Esophagus squamous epithelium (tissue), 5 donors: ENCODE data around the gene NUTF2. TPM values are rescaled to one million over a fixed set of nuclear protein-coding genes. Genes with fewer than 3 reads are reported as not detected.
A peak's percentile ranks its signal among the peaks of the same experiment; 100 is the strongest.

Source experiments
- DNase-seq: peaks from one replicate; lab custom pipeline; 2025; lab: John Stamatoyannopoulos, UW
- H3K27ac ChIP-seq, 4 donors: fragments of 200-600 bp; sonication (generic); one replicate each; pipeline ENCODE4 v1.5.1; 2016 to 2019; ENCODE audit warnings: mild to moderate bottlenecking in 1 of 4
- H3K27me3 ChIP-seq, 4 donors: fragments of 200-600 bp; sonication (generic); 1 replicate in 3 of 4; 2 replicates in 1 of 4; pipeline versions ENCODE4 v1.5.1 to v1.6.0; 2017 to 2021; ENCODE audit warnings: antibody characterized with exemption in 1 of 4
- H3K36me3 ChIP-seq, 3 donors: fragments of 200-600 bp; sonication (generic); one replicate each; pipeline ENCODE4 v1.5.1; 2016 to 2019
- H3K4me1 ChIP-seq, 3 donors: fragments of 200-600 bp; sonication (generic); one replicate each; pipeline ENCODE4 v1.5.1; 2017 to 2019
- H3K4me3 ChIP-seq, 4 donors: fragments of 200-600 bp; sonication (generic); 1 replicate in 3 of 4; 2 replicates in 1 of 4; pipeline ENCODE4 v1.5.1; 2016 to 2019; ENCODE audit warnings: mild to moderate bottlenecking in 2 of 4, moderate library complexity in 1 of 4
- H3K9me3 ChIP-seq, 3 donors: fragments of 200-600 bp; sonication (generic); one replicate each; pipeline ENCODE4 v1.5.1; 2016 to 2019
- CTCF ChIP-seq, 6 experiments: fragments of 450-650 bp in 4 of 6; fragments of 200-600 bp in 2 of 6; sonication (generic) in 2 of 6; IDR thresholded peaks; one replicate each; pipeline ENCODE4 v1.5.1; 2016 to 2019; ENCODE audit warnings: antibody characterized with exemption in 6 of 6, mild to moderate bottlenecking in 4 of 6, moderate library complexity in 4 of 6
- POLR2A ChIP-seq, 4 donors: fragments of 450-650 bp; IDR thresholded peaks; one replicate each; pipeline ENCODE4 v1.6.1; 2017; ENCODE audit warnings: antibody characterized with exemption in 4 of 4, mild to moderate bottlenecking in 4 of 4, moderate library complexity in 3 of 4
- whole genome bisulfite sequencing, 2 donors: methylation state at CpG; one replicate each; pipeline ENCODE4 v1.1.5; 2018; 5-methylcytosine and 5-hydroxymethylcytosine counted together
- intact Hi-C: fragments of 100-400 bp; cut with DNase I; formaldehyde crosslinking; loops from one replicate; pipeline ENCODE4 v1.15.0; 2022
- small RNA-seq, 4 donors: library from RNA; depleted of rRNA; stranded (forward); fragments of <200 nt; gene quantifications; one replicate each; pipeline ENCODE3, GENCODE V24; 2016
- total RNA-seq, 4 donors: library from RNA; depleted of rRNA; stranded (reverse); fragments of >200 nt; gene quantifications; one replicate each; pipeline ENCODE4 v1.1.0, GENCODE V29; 2016
- donor health status: DM: yes; HTN: yes; CAD: no.

NUTF2 gene
- total RNA-seq, 4 donors from 2014 or later, result 41.4 to 85.1 (median 63.7) TPM

- Histone ChIP-seq H3K9me3 (no peaks in the 10 kb centered on the region), H3K4me3 (no peak overlapping the region), H3K4me1 (peaks cover 6 to 57% (median 8%) of the 10 kb centered on the region in 3 donors), H3K36me3 (peaks cover 0 to 76% (median 0%) of the 10 kb centered on the region in 3 donors), H3K27ac (peak overlapping the region in 2 of 4 donors; percentile 30 to 60), H3K27me3 (no peaks in the 10 kb centered on the region)
- 68 to 71% methylated on average over 3 to 4 of the region's 6 CpGs for WGBS, 2 donors
- no peak for DNase-seq
- TF ChIP-seq POLR2A (IDR thresholded peaks at IDR 0.05) (no peak), CTCF (IDR thresholded peaks at IDR 0.05) (no peak)
- intact Hi-C loops, result no loop called here
These were observed 70.6 kb downstream of the NUTF2 start for GRCh38 chr16:67917140-67917851.

- Histone ChIP-seq H3K27me3 (no peaks in the 10 kb centered on the region), H3K27ac (peak overlapping the region in 2 of 4 donors; percentile 30 to 60), H3K4me1 (peaks cover 6 to 63% (median 13%) of the 10 kb centered on the region in 3 donors), H3K4me3 (no peak overlapping the region), H3K9me3 (no peaks in the 10 kb centered on the region), H3K36me3 (peaks cover 0 to 70% (median 0%) of the 10 kb centered on the region in 3 donors)
- no peak for TF ChIP-seq POLR2A (IDR thresholded peaks at IDR 0.05)
- no peak for TF ChIP-seq CTCF (IDR thresholded peaks at IDR 0.05)
- intact Hi-C loops, result no loop called here
- DNase-seq, result no peak
- 59 to 61% methylated on average over 4 of the region's 4 CpGs for WGBS, 2 donors
These were observed 71.1 kb downstream of the NUTF2 start for GRCh38 chr16:67917852-67918236.

- peak overlapping the region in 3 of 4 donors; percentile 12 to 34 (median 13) for H3K27ac ChIP-seq
These were observed 73.0 kb downstream of the NUTF2 start for GRCh38 chr16:67919622-67920221.

More at GRCh38 chr16:67919622-67920221, 73.0 kb downstream of the NUTF2 start:
- TF ChIP-seq CTCF (IDR thresholded peaks at IDR 0.05) (peak in 1 of 6 experiments; percentile 10), POLR2A (IDR thresholded peaks at IDR 0.05) (no peak)
- no peaks in the 10 kb centered on the region for H3K9me3 ChIP-seq
- intact Hi-C loops, result loop anchor here (5.0 kb wide), 1 partner anchor 37 kb away; the partner anchor contains the start of gene NRN1L
- peaks cover 0 to 65% (median 0%) of the 10 kb centered on the region in 3 donors for H3K36me3 ChIP-seq
- 75 to 82% methylated on average over 6 of the region's 6 CpGs for WGBS, 2 donors
- no peak for DNase-seq
- H3K4me1 ChIP-seq, result peaks cover 9 to 82% (median 16%) of the 10 kb centered on the region in 3 donors
- H3K27me3 ChIP-seq, result no peaks in the 10 kb centered on the region
- H3K4me3 ChIP-seq, result no peak overlapping the region

Small RNA genes lying within 50 kb of the gene (small RNA-seq; reads per million reads assigned to genes)
- 0 reads per million in 4 donors for gene AC040162.2
- gene NRN1L, result 0 reads per million in 4 donors

Other genes with a start within 250 kb of the NUTF2 start
- 1 to 10 TPM in 2 of 4 donors, under 1 TPM in 2; 0.64 to 3.1 (median 1.6) TPM for gene CARMIL2, start 201.8 kb upstream of the NUTF2 start, total RNA-seq
- 10 to 100 TPM in 2 of 4 donors, 1 to 10 TPM in 2; 5.7 to 18.7 (median 8.8) TPM for gene ACD, start 186.7 kb upstream of the NUTF2 start, total RNA-seq
- 1 to 10 TPM; 1.1 to 2.3 (median 2.1) TPM for gene PARD6A, start 186.0 kb upstream of the NUTF2 start, total RNA-seq
- 10 to 100 TPM in 3 of 4 donors, 1 to 10 TPM in 1; 6.1 to 12.9 (median 12.2) TPM for gene ENKD1, start 180.2 kb upstream of the NUTF2 start, total RNA-seq
- 1 to 10 TPM in 3 of 4 donors, not detected in 1; 1.1 to 3.1 (median 2.4) TPM for gene C16orf86, start 180.1 kb upstream of the NUTF2 start, total RNA-seq
- gene GFOD2, start 127.6 kb upstream of the NUTF2 start, total RNA-seq, result 10 to 100 TPM; 26.1 to 63.3 (median 37.3) TPM
- gene RANBP10, start 40.4 kb upstream of the NUTF2 start, total RNA-seq, result 10 to 100 TPM in 2 of 4 donors, 1 to 10 TPM in 2; 6.4 to 12.9 (median 10.8) TPM
- under 1 TPM; 0.15 to 0.97 (median 0.72) TPM for gene TSNAXIP1, start 40.0 kb upstream of the NUTF2 start, total RNA-seq
- gene THAP11, start 4.6 kb upstream of the NUTF2 start, total RNA-seq, result 10 to 100 TPM; 35.8 to 48.8 (median 42.1) TPM
- gene CENPT, start 760 bp downstream of the NUTF2 start, total RNA-seq, result 10 to 100 TPM; 12.3 to 42.7 (median 19.6) TPM
- gene EDC4, start 26.1 kb downstream of the NUTF2 start, total RNA-seq, result 10 to 100 TPM; 26.5 to 46.9 (median 37.0) TPM
- under 1 TPM in 2 of 4 donors, not detected in 2; 0.57 to 0.99 TPM for gene NRN1L, start 38.0 kb downstream of the NUTF2 start, total RNA-seq
- gene PSKH1, start 46.3 kb downstream of the NUTF2 start, total RNA-seq, result 10 to 100 TPM in 3 of 4 donors, 1 to 10 TPM in 1; 8.5 to 18.3 (median 13.8) TPM
- 1 to 10 TPM in 2 of 4 donors, not detected in 2; 1.2 to 1.8 TPM for gene CTRL, start 84.9 kb downstream of the NUTF2 start, total RNA-seq
- 10 to 100 TPM; 20.7 to 28.4 (median 25.3) TPM for gene PSMB10, start 89.9 kb downstream of the NUTF2 start, total RNA-seq
- gene LCAT, start 97.2 kb downstream of the NUTF2 start, total RNA-seq, result 10 to 100 TPM in 1 of 4 donors, 1 to 10 TPM in 3; 1.2 to 12.4 (median 3.8) TPM
- gene SLC12A4, start 121.7 kb downstream of the NUTF2 start, total RNA-seq, result 10 to 100 TPM in 2 of 4 donors, 1 to 10 TPM in 2; 7.4 to 29.8 (median 18.2) TPM
- not detected for gene DPEP3, start 133.6 kb downstream of the NUTF2 start, total RNA-seq
- 1 to 10 TPM in 2 of 4 donors, under 1 TPM in 1, not detected in 1; 0.18 to 6.2 (median 4.0) TPM for gene DPEP2, start 152.6 kb downstream of the NUTF2 start, total RNA-seq
- gene DPEP2NB, start 169.0 kb downstream of the NUTF2 start, total RNA-seq, result not detected
- gene DDX28, start 176.3 kb downstream of the NUTF2 start, total RNA-seq, result 10 to 100 TPM in 3 of 4 donors, 1 to 10 TPM in 1; 9.7 to 12.8 (median 11.6) TPM
- 10 to 100 TPM in 3 of 4 donors, 1 to 10 TPM in 1; 9.9 to 26.1 (median 14.7) TPM for gene DUS2, start 176.4 kb downstream of the NUTF2 start, total RNA-seq
- gene NFATC3, start 238.4 kb downstream of the NUTF2 start, total RNA-seq, result 10 to 100 TPM; 18.6 to 30.9 (median 20.5) TPM